GM12878 (cell line): ENCODE data around the gene TFDP1. TPM values are rescaled to one million over a fixed set of nuclear protein-coding genes. Genes with fewer than 3 reads are reported as not detected.

Experiments
- ATAC-seq: fragments of 200-7000 bp; cut with Tn5 transposase; 3 replicates; pipeline ENCODE4 v1.9.1; 2020; ENCODE audit warnings: mild to moderate bottlenecking, moderate library complexity
- BruUV-seq: library from RNA; stranded (reverse); fragments of 400-500 nt; replicated peaks from 2 replicates; lab custom pipeline; 2021; lab: Mats Ljungman, UMichigan
- CTCF ChIA-PET: fragments of 300-600 bp; sonication (Branson Sonifier 250); formaldehyde crosslinking; extraction: SDS; loops from one replicate; lab custom pipeline; 2021; ENCODE audit warnings: inconsistent platforms; lab: Yijun Ruan, JAX
- POLR2A ChIA-PET: fragments of 350-600 bp; formaldehyde crosslinking; extraction: SDS; loops from one replicate; lab custom pipeline; 2021; ENCODE audit warnings: inconsistent platforms; lab: Charles Lee
- RAD21 ChIA-PET: fragments of 300-600 bp; sonication (Branson Sonifier 250); formaldehyde crosslinking; loops from one replicate; lab custom pipeline; 2023; ENCODE audit warnings: antibody characterized with exemption; ENCODE audit not compliant: unreplicated experiment; lab: Charles Lee
- SMC1A ChIA-PET: fragments of 300-600 bp; sonication (Branson Sonifier 250); formaldehyde crosslinking; loops from one replicate; lab custom pipeline; 2023; ENCODE audit not compliant: unreplicated experiment, uncharacterized antibody; lab: Charles Lee
- DNase-seq: peaks from one replicate; pipeline ENCODE4 v3.0.0-alpha.2; 2011; ENCODE audit warnings: low read depth, low spot score
- FAIRE-seq: peaks from 3 replicates; lab custom pipeline; 2011; peaks lifted over from hg19 to GRCh38; lab: Jason Lieb, UNC
- H2AFZ ChIP-seq: 2 replicates; pipeline ENCODE4 v1.6.0; 2011; ENCODE audit warnings: low read depth, low read length, control low read depth; ENCODE audit not compliant: control insufficient read depth
- H3K27ac ChIP-seq: 2 replicates; pipeline ENCODE4 v1.5.1; 2011; ENCODE audit warnings: control low read depth; ENCODE audit not compliant: control insufficient read depth, insufficient read depth
- H3K27me3 ChIP-seq, 2 experiments: replicated peaks in 1 of 2; 2 replicates each; pipeline versions ENCODE4 v1.6.0 to v1.6.1; 2011; ENCODE audit warnings: low read length in 1 of 2; ENCODE audit not compliant: control insufficient read depth in 2 of 2, insufficient read depth in 2 of 2
- H3K36me3 ChIP-seq, 2 experiments: 2 replicates each; pipeline ENCODE4 v1.5.1; 2011; ENCODE audit warnings: low read length in 1 of 2; ENCODE audit not compliant: control insufficient read depth in 2 of 2, insufficient read depth in 2 of 2
- H3K4me1 ChIP-seq: 2 replicates; pipeline ENCODE4 v1.6.1; 2011; ENCODE audit warnings: mild to moderate bottlenecking, low read length, moderate library complexity, mixed read lengths; ENCODE audit not compliant: control insufficient read depth, insufficient read depth
- H3K4me2 ChIP-seq: 2 replicates; pipeline ENCODE4 v1.6.0; 2011; ENCODE audit warnings: control low read depth; ENCODE audit not compliant: control insufficient read depth, insufficient read depth
- H3K4me3 ChIP-seq: fragments of 200-600 bp; sonication (generic); 2 replicates; pipeline ENCODE4 v1.5.1; 2016
- H3K79me2 ChIP-seq: 2 replicates; pipeline ENCODE4 v1.6.0; 2011; ENCODE audit warnings: low read length; ENCODE audit not compliant: control insufficient read depth, insufficient read depth
- H3K9ac ChIP-seq: 2 replicates; pipeline ENCODE4 v1.8.0; 2011; ENCODE audit warnings: low read length, control low read depth, mixed read lengths; ENCODE audit not compliant: control insufficient read depth, insufficient read depth
- H3K9me3 ChIP-seq: replicated peaks from 3 replicates; pipeline ENCODE4 v1.5.1; 2011; ENCODE audit warnings: mild to moderate bottlenecking, low read length; ENCODE audit not compliant: control insufficient read depth, insufficient read depth
- H4K20me1 ChIP-seq: 2 replicates; pipeline ENCODE4 v1.6.0; 2011; ENCODE audit not compliant: control insufficient read depth, insufficient read depth
- BRCA1 ChIP-seq: IDR thresholded peaks from 2 replicates; pipeline ENCODE4 v1.6.1; 2011; ENCODE audit warnings: low read depth, low read length, improper control_type of control experiment
- CBFB ChIP-seq: IDR thresholded peaks from 2 replicates; pipeline ENCODE4 v1.6.1; 2016; ENCODE audit warnings: antibody characterized with exemption, low read depth
- CEBPB ChIP-seq, 2 experiments: fragments of 150-350 bp in 1 of 2; IDR thresholded peaks; 2 replicates each; pipeline ENCODE4 v1.6.1; 2012 to 2014; ENCODE audit warnings: low read depth in 2 of 2, low read length in 2 of 2, borderline replicate concordance in 1 of 2, inconsistent platforms in 1 of 2
- EGR1 ChIP-seq, 2 experiments: IDR thresholded peaks; 1 replicate in 1 of 2; 2 replicates in 1 of 2; pipeline ENCODE4 v1.6.1; 2011 to 2012; ENCODE audit warnings: low read depth in 2 of 2, low read length in 2 of 2, borderline replicate concordance in 1 of 2, mild to moderate bottlenecking in 1 of 2, moderate library complexity in 1 of 2
- GATAD2B ChIP-seq: fragments of 450-650 bp; conservative IDR thresholded peaks from 2 replicates; pipeline ENCODE4 v1.6.1; 2017; ENCODE audit warnings: low read depth, mild to moderate bottlenecking, moderate library complexity
- MTA3 ChIP-seq: IDR thresholded peaks from 2 replicates; pipeline ENCODE4 v1.6.1; 2012; ENCODE audit warnings: low read length, inconsistent platforms, borderline replicate concordance
- MXI1 ChIP-seq: fragments of 150-350 bp; IDR thresholded peaks from 2 replicates; pipeline ENCODE4 v1.6.1; 2011; ENCODE audit warnings: low read depth, mild to moderate bottlenecking, inconsistent platforms, low read length, improper control_type of control experiment
- RAD51 ChIP-seq: fragments of 450-650 bp; IDR thresholded peaks from 2 replicates; pipeline ENCODE4 v1.6.1; 2016; ENCODE audit warnings: moderate library complexity, mild to moderate bottlenecking, inconsistent platforms
- RCOR1 ChIP-seq: conservative IDR thresholded peaks from 2 replicates; pipeline ENCODE4 v1.6.1; 2012; ENCODE audit warnings: low read depth, low read length, improper control_type of control experiment
- SMARCA5 ChIP-seq: fragments of 450-650 bp; IDR thresholded peaks from 2 replicates; pipeline ENCODE4 v1.6.1; 2017; ENCODE audit warnings: mild to moderate bottlenecking
- SREBF1 ChIP-seq: IDR thresholded peaks from 2 replicates; pipeline ENCODE4 v1.6.1; 2012; ENCODE audit warnings: mild to moderate bottlenecking, low read length
- SRF ChIP-seq, 2 experiments: IDR thresholded peaks; 2 replicates each; pipeline ENCODE4 v1.6.1; 2011; ENCODE audit warnings: low read depth in 2 of 2, low read length in 2 of 2, mild to moderate bottlenecking in 1 of 2, moderate library complexity in 1 of 2
- ZNF274 ChIP-seq: IDR thresholded peaks from one replicate; pipeline ENCODE4 v1.8.0; 2011; ENCODE audit not compliant: insufficient read length, insufficient read depth
- WGBS: methylation state at CpG from one replicate; pipeline ENCODE4 v1.1.6; 2016; ENCODE audit warnings: low lambda C conversion rate; ENCODE audit not compliant: insufficient replicate concordance, insufficient coverage; ENCODE audit errors: missing lambda C conversion rate; 5-methylcytosine and 5-hydroxymethylcytosine counted together
- in situ Hi-C: fragments of 300-500 bp; cut with MboI; formaldehyde crosslinking; loops from 9 replicates; pipeline ENCODE4 v1.14.3; 2018; ENCODE audit warnings: mixed read lengths
- intact Hi-C: fragments of 100-400 bp; cut with micrococcal nuclease; formaldehyde crosslinking; loops from one replicate; pipeline ENCODE4 v1.14.2; 2022; ENCODE audit not compliant: unreplicated experiment
- polyA plus RNA-seq, 11 experiments: library from polyadenylated mRNA; depleted of rRNA in 4 of 11; unstranded in 6 of 11; stranded (reverse) in 5 of 11; fragments of >200 nt; fragmentation: Nextera tagmentation in 4 of 11; fragmentation: Illumina TruSeq in 1 of 11; extraction: Ambion mirVana in 4 of 11; extraction: Trizol in 1 of 11; gene quantifications; 1 replicate in 1 of 11; 2 replicates in 10 of 11; pipeline versions ENCODE4 v1.2.1 to v1.2.3, GENCODE V29; 2011 to 2016; ENCODE audit warnings: inconsistent platforms in 2 of 11, missing spikeins in 2 of 11, low read depth in 1 of 11
- total RNA-seq, 4 experiments: library from RNA; depleted of rRNA in 3 of 4; stranded (reverse); fragments of >200 nt in 3 of 4; fragmentation: Illumina TruSeq in 1 of 4; extraction: Trizol in 1 of 4; gene quantifications; 2 replicates each; pipeline versions ENCODE4 v1.2.1 to v1.2.3, GENCODE V29; 2013 to 2021
- TF ChIP-seq, protein P1 (sequence below), 3 experiments: IDR thresholded peaks in 2 of 3; conservative IDR thresholded peaks in 1 of 3; 2 replicates each; pipeline ENCODE4 v1.5.1; 2011; ENCODE audit warnings: low read depth in 3 of 3, low read length in 3 of 3, mild to moderate bottlenecking in 3 of 3, control low read depth in 2 of 3, moderate library complexity in 2 of 3, inconsistent platforms in 1 of 3, mixed read lengths in 1 of 3; ENCODE audit not compliant: control insufficient read depth in 2 of 3, insufficient read depth in 1 of 3; ENCODE audit errors: extremely low read depth in 1 of 3
- TF ChIP-seq, protein P2 (sequence below): IDR thresholded peaks from 2 replicates; pipeline ENCODE4 v1.6.1; 2012; ENCODE audit warnings: low read depth, low read length, improper control_type of control experiment
- TF ChIP-seq, protein P3 (sequence below): IDR thresholded peaks from 2 replicates; pipeline ENCODE4 v1.6.1; 2011; ENCODE audit warnings: low read depth, mild to moderate bottlenecking, low read length, moderate library complexity, borderline replicate concordance; ENCODE audit errors: extremely low read depth

The TFDP1 gene
- total and polyA plus RNA-seq, 10 of the 15 experiments (the other 5 are each of a cell fraction or from before 2014, with no cell fraction given), result 37.7 to 254 (median 119) TPM

DNA sequence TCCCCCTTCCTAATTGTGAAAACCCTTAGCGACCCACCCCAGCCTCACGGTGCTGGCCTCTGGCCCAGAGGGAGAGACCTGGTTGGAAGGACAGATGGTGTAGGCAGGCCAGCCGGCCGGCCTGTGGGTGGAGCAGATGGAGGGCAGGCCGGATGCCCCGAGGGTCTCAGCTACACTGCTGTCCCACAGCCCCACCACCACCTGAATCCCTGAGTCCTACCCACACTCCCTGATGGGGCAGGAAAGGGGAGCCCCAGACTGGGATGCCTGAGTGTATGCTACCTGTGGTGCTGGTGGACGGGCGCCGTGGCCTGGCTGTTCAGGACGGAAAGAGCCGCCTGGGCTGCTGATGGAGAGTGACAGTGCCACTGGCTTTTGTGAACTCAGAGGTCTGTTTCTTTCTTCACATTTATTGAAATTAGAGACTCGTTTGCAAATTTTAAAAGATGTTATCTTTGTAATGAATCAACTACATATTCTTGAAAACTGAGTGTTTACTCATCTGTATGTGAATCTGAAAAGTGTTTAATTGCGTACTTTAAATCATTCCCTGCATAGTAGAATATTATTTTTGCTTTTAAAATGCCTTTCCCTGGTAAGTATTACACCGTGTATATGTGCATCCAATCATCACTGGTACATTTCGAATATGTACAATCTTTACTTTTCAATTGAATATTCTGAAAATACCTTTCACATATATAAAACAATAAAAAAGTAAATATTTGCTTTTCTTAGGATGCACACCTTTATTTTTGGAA is 35.7 kb downstream of the TFDP1 start:
- FAIRE-seq (no peak), ATAC-seq (no peak), DNase-seq (no peak)
- ChIA-PET CTCF (no interaction called here), POLR2A (no interaction called here), SMC1A (no interaction called here), RAD21 (no interaction called here)
- Histone ChIP-seq H4K20me1 (no peaks in the 10 kb centered on the region), H2AFZ (no peak overlapping the region), H3K4me1 (no peaks in the 10 kb centered on the region), H3K27me3 (no peaks in the 10 kb centered on the region), H3K36me3 (peaks cover 13 to 21% of the 10 kb centered on the region in 2 experiments; a peak in 3 of 4 replicates), H3K79me2 (peaks cover 10% of the 10 kb centered on the region), H3K4me2 (no peak overlapping the region), H3K4me3 (no peak overlapping the region), H3K9me3 (no peaks in the 10 kb centered on the region), H3K27ac (no peak overlapping the region), H3K9ac (no peak overlapping the region)
- BruUV-seq, result no TSS peak
- 91% methylated on average over 15 of the region's 15 CpGs for WGBS
- intact Hi-C loops, result no loop called here
- TF ChIP-seq EGR1 (IDR thresholded peaks at IDR 0.05; ENCODE audit: borderline replicate concordance in 1 of 2, low read depth in 2 of 2, low read length in 2 of 2) (no peak), RAD51 (no peak), RCOR1 (no peak), GATAD2B (no peak), MTA3 (no peak), SREBF1 (no peak), SRF (IDR thresholded peaks at IDR 0.05; ENCODE audit: low read depth in 2 of 2, low read length in 2 of 2) (no peak), SMARCA5 (no peak), MXI1 (no peak), BRCA1 (no peak), CBFB (no peak), ZNF274 (no peak), CEBPB (IDR thresholded peaks at IDR 0.05; ENCODE audit: borderline replicate concordance in 1 of 2, low read depth in 2 of 2, low read length in 2 of 2) (no peak)
- TF ChIP-seq, protein P1, sequence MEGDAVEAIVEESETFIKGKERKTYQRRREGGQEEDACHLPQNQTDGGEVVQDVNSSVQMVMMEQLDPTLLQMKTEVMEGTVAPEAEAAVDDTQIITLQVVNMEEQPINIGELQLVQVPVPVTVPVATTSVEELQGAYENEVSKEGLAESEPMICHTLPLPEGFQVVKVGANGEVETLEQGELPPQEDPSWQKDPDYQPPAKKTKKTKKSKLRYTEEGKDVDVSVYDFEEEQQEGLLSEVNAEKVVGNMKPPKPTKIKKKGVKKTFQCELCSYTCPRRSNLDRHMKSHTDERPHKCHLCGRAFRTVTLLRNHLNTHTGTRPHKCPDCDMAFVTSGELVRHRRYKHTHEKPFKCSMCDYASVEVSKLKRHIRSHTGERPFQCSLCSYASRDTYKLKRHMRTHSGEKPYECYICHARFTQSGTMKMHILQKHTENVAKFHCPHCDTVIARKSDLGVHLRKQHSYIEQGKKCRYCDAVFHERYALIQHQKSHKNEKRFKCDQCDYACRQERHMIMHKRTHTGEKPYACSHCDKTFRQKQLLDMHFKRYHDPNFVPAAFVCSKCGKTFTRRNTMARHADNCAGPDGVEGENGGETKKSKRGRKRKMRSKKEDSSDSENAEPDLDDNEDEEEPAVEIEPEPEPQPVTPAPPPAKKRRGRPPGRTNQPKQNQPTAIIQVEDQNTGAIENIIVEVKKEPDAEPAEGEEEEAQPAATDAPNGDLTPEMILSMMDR (IDR thresholded peaks at IDR 0.05 in 2 of 3, conservative IDR thresholded peaks at IDR 0.05 in 1 of 3; ENCODE audit: control insufficient read depth in 2 of 3, extremely low read depth in 1 of 3, insufficient read depth in 1 of 3, low read depth in 3 of 3, low read length in 3 of 3), result no peak
- TF ChIP-seq, protein P2, sequence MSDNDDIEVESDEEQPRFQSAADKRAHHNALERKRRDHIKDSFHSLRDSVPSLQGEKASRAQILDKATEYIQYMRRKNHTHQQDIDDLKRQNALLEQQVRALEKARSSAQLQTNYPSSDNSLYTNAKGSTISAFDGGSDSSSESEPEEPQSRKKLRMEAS, result no peak
- TF ChIP-seq, protein P3, sequence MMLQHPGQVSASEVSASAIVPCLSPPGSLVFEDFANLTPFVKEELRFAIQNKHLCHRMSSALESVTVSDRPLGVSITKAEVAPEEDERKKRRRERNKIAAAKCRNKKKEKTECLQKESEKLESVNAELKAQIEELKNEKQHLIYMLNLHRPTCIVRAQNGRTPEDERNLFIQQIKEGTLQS, result no peak
- in situ Hi-C loops, result no loop called here
